ENCODE data around the gene WDFY4.

Gene WDFY4

DNA sequence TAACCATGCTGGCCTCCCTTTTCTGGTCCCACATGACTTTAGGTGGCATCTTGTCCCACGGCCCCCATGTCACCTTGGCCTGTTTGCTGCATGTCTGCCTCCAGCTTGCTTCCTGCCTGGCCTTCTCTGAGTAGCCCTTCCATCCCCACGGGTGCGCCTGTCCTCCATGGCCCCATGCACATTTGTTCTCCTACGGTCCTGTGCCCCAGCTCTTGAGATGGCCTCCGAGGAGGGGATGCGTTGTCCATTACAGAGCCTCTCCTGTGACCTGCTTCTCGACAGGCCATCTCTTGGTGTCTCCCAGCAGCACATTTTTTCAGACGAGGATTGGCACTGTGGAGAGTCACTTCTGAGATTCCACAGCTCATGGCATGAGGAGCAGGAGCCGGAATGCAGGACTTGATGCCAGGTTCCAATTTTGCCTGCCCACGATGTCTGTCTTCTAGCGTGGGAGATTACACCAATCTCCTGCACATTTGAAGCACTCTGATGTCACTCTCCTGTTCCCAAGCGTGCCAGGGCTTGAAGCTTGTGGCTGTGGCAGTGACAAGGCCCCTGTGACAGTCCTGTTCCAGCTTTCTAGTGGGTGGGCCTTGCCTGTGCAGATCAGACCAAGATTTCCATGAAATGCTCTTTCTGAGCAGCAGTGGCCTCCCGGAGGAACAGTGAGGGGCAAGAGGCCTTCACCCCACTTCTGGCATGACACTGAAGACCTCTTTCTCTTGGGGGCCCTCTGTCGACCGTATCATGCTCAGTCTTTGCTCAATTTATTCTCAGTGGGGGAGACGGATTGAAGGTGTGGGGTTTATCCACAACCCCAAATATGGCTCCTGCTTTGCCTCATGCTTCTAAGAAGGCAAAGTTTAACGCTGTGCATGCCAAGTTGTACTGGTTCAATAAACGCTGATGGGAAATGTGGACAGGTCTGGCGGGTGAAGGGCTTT, 13.4 kb downstream of the WDFY4 start:
- Histone ChIP-seq H3K36me3 (no peaks in the 10 kb centered on the region), H3K27me3 (no peaks in the 10 kb centered on the region), H3K4me3 (ENCODE audit: low read depth, low read length) (no peak overlapping the region), H3K9me3 (no peaks in the 10 kb centered on the region), H3K4me1 (no peaks in the 10 kb centered on the region)
- TF ChIP-seq, protein P1, sequence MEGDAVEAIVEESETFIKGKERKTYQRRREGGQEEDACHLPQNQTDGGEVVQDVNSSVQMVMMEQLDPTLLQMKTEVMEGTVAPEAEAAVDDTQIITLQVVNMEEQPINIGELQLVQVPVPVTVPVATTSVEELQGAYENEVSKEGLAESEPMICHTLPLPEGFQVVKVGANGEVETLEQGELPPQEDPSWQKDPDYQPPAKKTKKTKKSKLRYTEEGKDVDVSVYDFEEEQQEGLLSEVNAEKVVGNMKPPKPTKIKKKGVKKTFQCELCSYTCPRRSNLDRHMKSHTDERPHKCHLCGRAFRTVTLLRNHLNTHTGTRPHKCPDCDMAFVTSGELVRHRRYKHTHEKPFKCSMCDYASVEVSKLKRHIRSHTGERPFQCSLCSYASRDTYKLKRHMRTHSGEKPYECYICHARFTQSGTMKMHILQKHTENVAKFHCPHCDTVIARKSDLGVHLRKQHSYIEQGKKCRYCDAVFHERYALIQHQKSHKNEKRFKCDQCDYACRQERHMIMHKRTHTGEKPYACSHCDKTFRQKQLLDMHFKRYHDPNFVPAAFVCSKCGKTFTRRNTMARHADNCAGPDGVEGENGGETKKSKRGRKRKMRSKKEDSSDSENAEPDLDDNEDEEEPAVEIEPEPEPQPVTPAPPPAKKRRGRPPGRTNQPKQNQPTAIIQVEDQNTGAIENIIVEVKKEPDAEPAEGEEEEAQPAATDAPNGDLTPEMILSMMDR (IDR thresholded peaks at IDR 0.05; ENCODE audit: low read depth, low read length) = no peak
- DNase-seq = no peak

DNA sequence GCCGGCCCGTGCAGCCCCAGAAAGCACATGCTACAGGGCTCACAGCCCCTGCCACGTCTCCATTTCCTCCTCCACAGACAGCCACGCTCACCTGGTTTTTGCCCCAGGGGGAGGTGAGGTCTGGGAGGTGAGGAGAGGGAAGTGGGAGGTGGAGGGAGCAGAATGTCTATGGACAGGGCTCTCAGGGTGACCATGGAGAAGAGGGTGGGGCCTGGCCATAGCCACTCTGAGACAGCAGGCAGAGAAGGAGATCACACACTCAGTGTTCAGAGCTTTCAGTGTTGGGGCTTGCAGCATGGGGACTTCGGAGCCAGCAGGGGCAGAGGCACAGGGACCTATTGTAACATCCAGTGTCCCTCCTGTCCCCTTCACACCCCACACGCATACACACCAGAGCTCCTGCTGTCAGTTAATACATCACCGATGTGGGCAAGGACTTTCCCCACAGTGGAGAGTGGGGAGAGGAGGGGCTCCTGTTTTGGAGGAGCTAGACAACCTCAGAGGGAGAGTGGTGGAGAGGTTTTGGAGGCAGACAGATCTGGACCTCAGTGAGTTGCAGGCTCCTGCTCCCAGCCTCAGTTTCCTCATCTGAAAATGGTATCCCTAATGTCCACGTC, 14.4 kb downstream of the WDFY4 start:
- no peaks in the 10 kb centered on the region for H3K36me3 ChIP-seq
- TF ChIP-seq, protein P1 (IDR thresholded peaks at IDR 0.05; ENCODE audit: low read depth, low read length) = no peak
- no peaks in the 10 kb centered on the region for H3K4me1 ChIP-seq
- no peaks in the 10 kb centered on the region for H3K9me3 ChIP-seq
- no peak overlapping the region for H3K4me3 ChIP-seq (ENCODE audit: low read depth, low read length)
- no peaks in the 10 kb centered on the region for H3K27me3 ChIP-seq
- DNase-seq = no peak

DNA sequence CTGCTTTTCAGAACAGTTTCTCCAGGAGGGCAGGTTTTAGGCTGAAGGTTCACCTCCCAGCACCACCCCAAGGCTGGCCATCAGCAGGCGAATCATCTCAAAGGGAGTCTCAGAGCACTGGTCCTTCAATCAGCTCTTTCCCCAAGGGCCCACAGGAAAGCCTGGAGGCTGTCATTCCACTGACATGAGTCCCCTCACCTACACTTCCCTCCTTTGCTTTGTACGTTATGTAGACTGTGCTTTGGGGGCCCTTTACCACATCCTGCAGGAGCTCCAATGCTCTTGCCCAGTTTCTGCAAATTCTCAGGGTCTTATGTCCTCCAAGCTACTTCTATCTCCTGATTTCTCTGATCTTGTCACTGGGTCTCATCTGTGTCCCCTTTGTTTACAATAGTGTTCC, 15.4 kb downstream of the WDFY4 start:
- TF ChIP-seq, protein P1 (IDR thresholded peaks at IDR 0.05; ENCODE audit: low read depth, low read length) = no peak
- no peaks in the 10 kb centered on the region for H3K4me1 ChIP-seq
- DNase-seq = no peak
- no peaks in the 10 kb centered on the region for H3K36me3 ChIP-seq
- H3K27me3 ChIP-seq = no peaks in the 10 kb centered on the region
- H3K4me3 ChIP-seq (ENCODE audit: low read depth, low read length) = no peak overlapping the region
- H3K9me3 ChIP-seq = no peaks in the 10 kb centered on the region

DNA sequence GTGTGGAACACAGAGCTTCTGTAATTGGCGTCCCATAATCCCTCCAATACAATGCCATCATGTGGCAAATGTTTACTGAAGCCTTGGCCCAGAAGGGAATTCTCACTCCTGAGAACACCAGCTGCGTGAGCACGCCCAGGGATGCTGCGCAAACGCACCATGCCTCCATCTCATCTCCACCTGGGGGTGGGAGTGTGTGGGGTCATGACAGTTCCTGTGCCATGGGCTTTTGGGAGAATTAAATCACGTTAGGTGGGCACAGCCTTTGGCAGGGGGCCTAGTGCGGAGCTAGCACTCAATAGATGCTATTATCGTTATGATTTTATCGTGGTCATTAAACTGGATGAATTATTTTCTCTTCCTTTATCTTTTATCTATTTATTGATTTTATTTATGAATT, 15.8 kb downstream of the WDFY4 start:
- TF ChIP-seq, protein P1 (IDR thresholded peaks at IDR 0.05; ENCODE audit: low read depth, low read length) = no peak
- Histone ChIP-seq H3K36me3 (no peaks in the 10 kb centered on the region), H3K27me3 (no peaks in the 10 kb centered on the region), H3K4me3 (ENCODE audit: low read depth, low read length) (no peak overlapping the region), H3K9me3 (no peaks in the 10 kb centered on the region), H3K4me1 (no peaks in the 10 kb centered on the region)
- no peak for DNase-seq

DNA sequence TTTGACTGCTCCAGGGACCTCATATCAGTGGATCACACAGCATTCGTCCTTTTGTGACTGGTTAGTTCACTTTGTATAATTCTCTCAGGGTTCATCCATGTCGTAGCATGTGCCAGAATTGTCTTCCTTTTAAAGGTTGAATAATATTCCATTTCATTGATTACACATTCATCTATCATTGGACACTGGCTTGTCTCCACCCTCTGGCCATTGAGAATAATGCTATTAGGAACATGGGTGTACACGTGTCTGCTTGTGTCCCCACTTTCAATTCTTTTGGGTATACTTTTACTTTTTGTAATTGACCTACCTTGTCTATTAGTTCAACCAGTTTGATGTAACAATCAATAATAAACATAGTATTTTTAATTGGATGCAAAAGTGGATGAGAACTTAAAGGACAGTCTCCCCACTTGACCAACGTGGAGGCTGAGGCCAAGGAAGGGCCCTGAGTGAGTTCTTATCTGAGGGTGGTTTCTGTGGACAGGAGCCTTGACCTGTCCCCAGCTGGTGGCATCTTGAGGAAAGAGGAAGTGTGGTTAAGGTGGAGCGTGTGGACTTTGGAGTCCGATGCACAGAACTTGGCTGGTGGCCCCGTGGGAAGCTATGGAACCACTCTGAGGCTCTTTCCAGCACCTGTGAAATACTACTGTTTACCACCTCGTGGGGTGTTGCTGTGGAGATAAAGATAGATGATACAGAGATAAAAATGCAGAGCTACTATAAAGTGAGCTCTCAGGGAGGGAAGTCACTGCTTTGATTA, 16.6 kb downstream of the WDFY4 start:
- Histone ChIP-seq H3K36me3 (no peaks in the 10 kb centered on the region), H3K9me3 (no peaks in the 10 kb centered on the region), H3K27me3 (peaks cover 4% of the 10 kb centered on the region; the same call in 1 of the 2 replicates), H3K4me3 (ENCODE audit: low read depth, low read length) (no peak overlapping the region), H3K4me1 (no peaks in the 10 kb centered on the region)
- no peak for DNase-seq
- TF ChIP-seq, protein P1 (IDR thresholded peaks at IDR 0.05; ENCODE audit: low read depth, low read length) = no peak
